ENCODE measurements around the gene MPRIP.

The MPRIP gene

DNA sequence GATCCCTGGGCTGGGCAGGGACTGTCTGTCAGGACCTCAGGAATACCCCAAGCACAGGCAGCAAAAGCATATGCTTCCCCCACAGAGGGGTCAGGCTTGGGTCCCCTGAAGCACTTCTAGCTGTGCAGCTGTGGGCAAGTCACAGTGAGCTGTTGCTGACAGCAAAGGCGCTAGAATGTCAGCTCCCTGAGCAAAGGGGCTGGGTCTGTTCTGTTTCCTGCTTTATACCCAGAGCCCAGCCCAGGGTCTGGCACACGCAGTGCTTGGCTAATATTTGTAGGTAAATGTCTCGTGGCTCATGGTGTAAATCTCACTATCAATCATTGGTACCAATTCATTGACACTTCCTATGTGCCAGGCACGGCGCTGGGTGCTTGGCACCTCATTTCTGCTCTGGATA, 16.6 kb upstream of the MPRIP start (continued):
- TF ChIP-seq, protein P1, sequence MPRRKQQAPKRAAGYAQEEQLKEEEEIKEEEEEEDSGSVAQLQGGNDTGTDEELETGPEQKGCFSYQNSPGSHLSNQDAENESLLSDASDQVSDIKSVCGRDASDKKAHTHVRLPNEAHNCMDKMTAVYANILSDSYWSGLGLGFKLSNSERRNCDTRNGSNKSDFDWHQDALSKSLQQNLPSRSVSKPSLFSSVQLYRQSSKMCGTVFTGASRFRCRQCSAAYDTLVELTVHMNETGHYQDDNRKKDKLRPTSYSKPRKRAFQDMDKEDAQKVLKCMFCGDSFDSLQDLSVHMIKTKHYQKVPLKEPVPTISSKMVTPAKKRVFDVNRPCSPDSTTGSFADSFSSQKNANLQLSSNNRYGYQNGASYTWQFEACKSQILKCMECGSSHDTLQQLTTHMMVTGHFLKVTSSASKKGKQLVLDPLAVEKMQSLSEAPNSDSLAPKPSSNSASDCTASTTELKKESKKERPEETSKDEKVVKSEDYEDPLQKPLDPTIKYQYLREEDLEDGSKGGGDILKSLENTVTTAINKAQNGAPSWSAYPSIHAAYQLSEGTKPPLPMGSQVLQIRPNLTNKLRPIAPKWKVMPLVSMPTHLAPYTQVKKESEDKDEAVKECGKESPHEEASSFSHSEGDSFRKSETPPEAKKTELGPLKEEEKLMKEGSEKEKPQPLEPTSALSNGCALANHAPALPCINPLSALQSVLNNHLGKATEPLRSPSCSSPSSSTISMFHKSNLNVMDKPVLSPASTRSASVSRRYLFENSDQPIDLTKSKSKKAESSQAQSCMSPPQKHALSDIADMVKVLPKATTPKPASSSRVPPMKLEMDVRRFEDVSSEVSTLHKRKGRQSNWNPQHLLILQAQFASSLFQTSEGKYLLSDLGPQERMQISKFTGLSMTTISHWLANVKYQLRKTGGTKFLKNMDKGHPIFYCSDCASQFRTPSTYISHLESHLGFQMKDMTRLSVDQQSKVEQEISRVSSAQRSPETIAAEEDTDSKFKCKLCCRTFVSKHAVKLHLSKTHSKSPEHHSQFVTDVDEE (CRISPR knock-in tag; IDR thresholded peaks at IDR 0.05): no peak
- TF ChIP-seq ZNF8 (CRISPR knock-in tag; IDR thresholded peaks at IDR 0.05): no peak
- no peak for TF ChIP-seq CSDC2 (CRISPR knock-in tag; IDR thresholded peaks at IDR 0.05)
- TF ChIP-seq ZFP30 (CRISPR knock-in tag; IDR thresholded peaks at IDR 0.05): no peak
- TF ChIP-seq TOX (CRISPR knock-in tag; IDR thresholded peaks at IDR 0.05; ENCODE audit: borderline replicate concordance): no peak
- TF ChIP-seq, protein P2, sequence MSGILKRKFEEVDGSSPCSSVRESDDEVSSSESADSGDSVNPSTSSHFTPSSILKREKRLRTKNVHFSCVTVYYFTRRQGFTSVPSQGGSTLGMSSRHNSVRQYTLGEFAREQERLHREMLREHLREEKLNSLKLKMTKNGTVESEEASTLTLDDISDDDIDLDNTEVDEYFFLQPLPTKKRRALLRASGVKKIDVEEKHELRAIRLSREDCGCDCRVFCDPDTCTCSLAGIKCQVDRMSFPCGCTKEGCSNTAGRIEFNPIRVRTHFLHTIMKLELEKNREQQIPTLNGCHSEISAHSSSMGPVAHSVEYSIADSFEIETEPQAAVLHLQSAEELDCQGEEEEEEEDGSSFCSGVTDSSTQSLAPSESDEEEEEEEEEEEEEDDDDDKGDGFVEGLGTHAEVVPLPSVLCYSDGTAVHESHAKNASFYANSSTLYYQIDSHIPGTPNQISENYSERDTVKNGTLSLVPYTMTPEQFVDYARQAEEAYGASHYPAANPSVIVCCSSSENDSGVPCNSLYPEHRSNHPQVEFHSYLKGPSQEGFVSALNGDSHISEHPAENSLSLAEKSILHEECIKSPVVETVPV (CRISPR knock-in tag; IDR thresholded peaks at IDR 0.05): no peak

DNA sequence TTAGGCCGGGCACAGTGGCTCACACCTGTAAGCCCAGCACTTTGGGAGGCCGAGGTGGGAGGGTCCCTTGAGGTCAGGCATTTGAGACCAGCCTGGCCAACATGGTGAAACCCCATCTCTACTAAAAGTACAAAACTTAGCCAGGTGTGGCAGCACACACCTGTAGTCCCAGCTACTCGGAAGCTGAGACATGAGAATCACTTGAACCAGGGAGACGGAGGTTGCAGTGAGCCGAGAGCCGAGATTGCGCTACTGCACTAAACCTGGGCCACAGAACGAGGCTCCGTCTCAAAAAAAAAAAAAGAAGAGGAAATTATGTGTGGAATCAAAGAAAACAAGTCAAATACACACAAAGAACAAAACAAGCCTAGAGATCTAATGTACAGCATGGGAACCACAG, 16.1 kb upstream of the MPRIP start:
- no peak for TF ChIP-seq ZNF70 (CRISPR knock-in tag; IDR thresholded peaks at IDR 0.05)
- TF ChIP-seq ZC3H10 (CRISPR knock-in tag; IDR thresholded peaks at IDR 0.05): no peak
- TF ChIP-seq RARB (CRISPR knock-in tag; IDR thresholded peaks at IDR 0.05): no peak
- TF ChIP-seq ZFP3 (CRISPR knock-in tag; IDR thresholded peaks at IDR 0.05): no peak
- no peak for TF ChIP-seq BACH2 (CRISPR knock-in tag; IDR thresholded peaks at IDR 0.05; ENCODE audit: borderline replicate concordance)
- TF ChIP-seq ZFP30 (CRISPR knock-in tag; IDR thresholded peaks at IDR 0.05): no peak
- TF ChIP-seq, protein P2 (CRISPR knock-in tag; IDR thresholded peaks at IDR 0.05): no peak
- TF ChIP-seq, protein P3, sequence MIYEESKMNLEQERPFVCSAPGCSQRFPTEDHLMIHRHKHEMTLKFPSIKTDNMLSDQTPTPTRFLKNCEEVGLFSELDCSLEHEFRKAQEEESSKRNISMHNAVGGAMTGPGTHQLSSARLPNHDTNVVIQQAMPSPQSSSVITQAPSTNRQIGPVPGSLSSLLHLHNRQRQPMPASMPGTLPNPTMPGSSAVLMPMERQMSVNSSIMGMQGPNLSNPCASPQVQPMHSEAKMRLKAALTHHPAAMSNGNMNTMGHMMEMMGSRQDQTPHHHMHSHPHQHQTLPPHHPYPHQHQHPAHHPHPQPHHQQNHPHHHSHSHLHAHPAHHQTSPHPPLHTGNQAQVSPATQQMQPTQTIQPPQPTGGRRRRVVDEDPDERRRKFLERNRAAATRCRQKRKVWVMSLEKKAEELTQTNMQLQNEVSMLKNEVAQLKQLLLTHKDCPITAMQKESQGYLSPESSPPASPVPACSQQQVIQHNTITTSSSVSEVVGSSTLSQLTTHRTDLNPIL (CRISPR knock-in tag; IDR thresholded peaks at IDR 0.05; ENCODE audit: low read depth): no peak
- no peak for TF ChIP-seq ESRRG (CRISPR knock-in tag; IDR thresholded peaks at IDR 0.05)
- TF ChIP-seq ZNF8 (CRISPR knock-in tag; IDR thresholded peaks at IDR 0.05): no peak
- ATAC-seq: no peak

DNA sequence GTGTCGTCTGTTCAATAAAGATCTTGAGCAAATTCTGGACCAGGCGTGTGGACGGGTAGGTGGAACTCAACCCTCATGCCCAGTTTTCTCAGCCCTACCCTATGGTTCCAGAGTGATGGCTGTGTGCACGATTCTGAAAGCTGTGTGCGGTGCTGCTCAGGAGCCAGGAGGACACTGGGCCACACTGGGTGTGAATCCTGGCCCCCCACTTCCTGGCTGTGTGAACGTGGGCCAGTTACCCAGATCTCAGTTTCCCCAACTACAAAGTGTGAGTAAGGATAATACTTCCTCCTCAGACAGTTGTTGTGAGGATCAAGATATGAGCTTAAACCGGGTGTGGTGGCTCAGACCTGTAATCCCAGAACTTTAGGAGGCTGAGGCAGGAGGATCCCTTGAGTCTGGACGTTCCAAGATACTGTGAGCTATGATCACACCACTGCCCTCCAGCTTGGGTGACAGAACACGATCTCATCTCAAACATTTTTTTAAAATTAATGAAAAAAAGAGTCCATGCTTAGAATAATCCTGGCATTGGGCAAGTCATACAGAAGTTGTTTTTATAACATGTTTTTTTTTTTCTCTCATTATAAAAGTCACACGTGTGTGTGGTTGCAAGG, 14.7 kb upstream of the MPRIP start:
- TF ChIP-seq, protein P3 (CRISPR knock-in tag; IDR thresholded peaks at IDR 0.05; ENCODE audit: low read depth): no peak
- TF ChIP-seq, protein P1 (CRISPR knock-in tag; IDR thresholded peaks at IDR 0.05): no peak
- TF ChIP-seq, protein P4, sequence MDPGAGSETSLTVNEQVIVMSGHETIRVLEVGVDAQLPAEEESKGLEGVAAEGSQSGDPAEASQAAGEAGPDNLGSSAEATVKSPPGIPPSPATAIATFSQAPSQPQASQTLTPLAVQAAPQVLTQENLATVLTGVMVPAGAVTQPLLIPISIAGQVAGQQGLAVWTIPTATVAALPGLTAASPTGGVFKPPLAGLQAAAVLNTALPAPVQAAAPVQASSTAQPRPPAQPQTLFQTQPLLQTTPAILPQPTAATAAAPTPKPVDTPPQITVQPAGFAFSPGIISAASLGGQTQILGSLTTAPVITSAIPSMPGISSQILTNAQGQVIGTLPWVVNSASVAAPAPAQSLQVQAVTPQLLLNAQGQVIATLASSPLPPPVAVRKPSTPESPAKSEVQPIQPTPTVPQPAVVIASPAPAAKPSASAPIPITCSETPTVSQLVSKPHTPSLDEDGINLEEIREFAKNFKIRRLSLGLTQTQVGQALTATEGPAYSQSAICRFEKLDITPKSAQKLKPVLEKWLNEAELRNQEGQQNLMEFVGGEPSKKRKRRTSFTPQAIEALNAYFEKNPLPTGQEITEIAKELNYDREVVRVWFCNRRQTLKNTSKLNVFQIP (CRISPR knock-in tag; IDR thresholded peaks at IDR 0.05; ENCODE audit: borderline replicate concordance, low read depth): no peak
- TF ChIP-seq PPARA (CRISPR knock-in tag; IDR thresholded peaks at IDR 0.05; ENCODE audit: borderline replicate concordance) (no peak), GLIS3 (CRISPR knock-in tag; IDR thresholded peaks at IDR 0.05) (no peak), ZFP3 (CRISPR knock-in tag; IDR thresholded peaks at IDR 0.05) (no peak), TOX (CRISPR knock-in tag; IDR thresholded peaks at IDR 0.05; ENCODE audit: borderline replicate concordance) (no peak), RARB (CRISPR knock-in tag; IDR thresholded peaks at IDR 0.05) (no peak), TCF4 (CRISPR knock-in tag; IDR thresholded peaks at IDR 0.05; ENCODE audit: borderline replicate concordance) (no peak), SNAI2 (CRISPR knock-in tag; IDR thresholded peaks at IDR 0.05) (no peak), ZNF8 (CRISPR knock-in tag; IDR thresholded peaks at IDR 0.05) (no peak), BACH2 (CRISPR knock-in tag; IDR thresholded peaks at IDR 0.05; ENCODE audit: borderline replicate concordance) (no peak)
- TF ChIP-seq, protein P5, sequence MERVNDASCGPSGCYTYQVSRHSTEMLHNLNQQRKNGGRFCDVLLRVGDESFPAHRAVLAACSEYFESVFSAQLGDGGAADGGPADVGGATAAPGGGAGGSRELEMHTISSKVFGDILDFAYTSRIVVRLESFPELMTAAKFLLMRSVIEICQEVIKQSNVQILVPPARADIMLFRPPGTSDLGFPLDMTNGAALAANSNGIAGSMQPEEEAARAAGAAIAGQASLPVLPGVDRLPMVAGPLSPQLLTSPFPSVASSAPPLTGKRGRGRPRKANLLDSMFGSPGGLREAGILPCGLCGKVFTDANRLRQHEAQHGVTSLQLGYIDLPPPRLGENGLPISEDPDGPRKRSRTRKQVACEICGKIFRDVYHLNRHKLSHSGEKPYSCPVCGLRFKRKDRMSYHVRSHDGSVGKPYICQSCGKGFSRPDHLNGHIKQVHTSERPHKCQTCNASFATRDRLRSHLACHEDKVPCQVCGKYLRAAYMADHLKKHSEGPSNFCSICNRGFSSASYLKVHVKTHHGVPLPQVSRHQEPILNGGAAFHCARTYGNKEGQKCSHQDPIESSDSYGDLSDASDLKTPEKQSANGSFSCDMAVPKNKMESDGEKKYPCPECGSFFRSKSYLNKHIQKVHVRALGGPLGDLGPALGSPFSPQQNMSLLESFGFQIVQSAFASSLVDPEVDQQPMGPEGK (CRISPR knock-in tag; IDR thresholded peaks at IDR 0.05; ENCODE audit: borderline replicate concordance): no peak
- no peak for ATAC-seq

Measured in SK-N-SH treated with all-trans-retinoic acid at 6 μM for 48 hours (cell line).